GM12801 (cell line): ENCODE data around the gene HS6ST2.

Experiments used
- CTCF ChIP-seq: IDR thresholded peaks from one replicate; pipeline ENCODE4 v1.5.1; 2011; ENCODE audit warnings: control low read depth; ENCODE audit not compliant: insufficient read length; ENCODE audit errors: extremely low read depth

HS6ST2 gene

GRCh38 chrX:132648895-132649294 lies 309.5 kb downstream of the HS6ST2 start:
- TF ChIP-seq CTCF = no peak

- no peak for TF ChIP-seq CTCF
These were observed 319.0 kb downstream of the HS6ST2 start for GRCh38 chrX:132639446-132639845.

- no peak for TF ChIP-seq CTCF
These were observed 320.1 kb downstream of the HS6ST2 start for GRCh38 chrX:132638313-132638712.

- TF ChIP-seq CTCF = no peak
These were observed 322.3 kb downstream of the HS6ST2 start for GRCh38 chrX:132636080-132636479.

- no peak for TF ChIP-seq CTCF
These were observed 323.9 kb downstream of the HS6ST2 start for GRCh38 chrX:132634521-132634920.

- TF ChIP-seq CTCF = no peak
These were observed 326.7 kb downstream of the HS6ST2 start for GRCh38 chrX:132631579-132632232.

- no peak for TF ChIP-seq CTCF
These were observed 334.0 kb downstream of the HS6ST2 start for GRCh38 chrX:132624466-132624865.

- TF ChIP-seq CTCF = no peak
These were observed 334.5 kb downstream of the HS6ST2 start for GRCh38 chrX:132623942-132624341.
